IMR-90 (cell line): Measurements from ENCODE around the gene MITD1. TPM values are rescaled to one million over a fixed set of nuclear protein-coding genes. Genes with fewer than 3 reads are reported as not detected.

Source experiments
- ATAC-seq: fragments of 200-7000 bp; cut with Tn5 transposase; 2 replicates; pipeline ENCODE4 v1.9.1; 2020; ENCODE audit warnings: low read depth, mild to moderate bottlenecking, moderate library complexity
- BruUV-seq: library from RNA; stranded (reverse); fragments of 400-500 nt; replicated peaks from 2 replicates; lab custom pipeline; 2021; lab: Mats Ljungman, UMichigan
- CTCF ChIA-PET: fragments of 300-600 bp; formaldehyde crosslinking; extraction: SDS; loops from one replicate; lab custom pipeline; 2021; ENCODE audit warnings: antibody characterized with exemption; lab: Yijun Ruan, JAX
- POLR2A ChIA-PET: fragments of 300-600 bp; sonication (Branson Sonifier 250); formaldehyde crosslinking; loops from one replicate; lab custom pipeline; 2022; ENCODE audit warnings: antibody characterized with exemption; ENCODE audit not compliant: unreplicated experiment; lab: Charles Lee
- DNase-seq: peaks from one replicate; pipeline ENCODE4 v3.0.0; 2013
- H2AFZ ChIP-seq: replicated peaks from 2 replicates; pipeline ENCODE3; 2013; ENCODE audit warnings: low read length, mild to moderate bottlenecking; ENCODE audit not compliant: poor library complexity
- H2AK5ac ChIP-seq: 2 replicates; pipeline ENCODE4 v1.6.1; 2013; ENCODE audit warnings: low read depth, low read length, inconsistent platforms
- H2AK9ac ChIP-seq: replicated peaks from 2 replicates; pipeline ENCODE3; 2013; ENCODE audit warnings: mild to moderate bottlenecking, low read depth, low read length, moderate library complexity; ENCODE audit not compliant: poor library complexity
- H2BK120ac ChIP-seq: 2 replicates; pipeline ENCODE4 v1.6.1; 2013; ENCODE audit warnings: low read depth, low read length, inconsistent platforms
- H2BK15ac ChIP-seq: 3 replicates; pipeline ENCODE4 v1.6.1; 2013; ENCODE audit warnings: low read depth, low read length, inconsistent platforms
- H2BK20ac ChIP-seq: 2 replicates; pipeline ENCODE4 v1.6.1; 2013; ENCODE audit warnings: low read depth, mild to moderate bottlenecking, inconsistent platforms, low read length, moderate library complexity
- H2BK5ac ChIP-seq: 2 replicates; pipeline ENCODE4 v1.6.1; 2013; ENCODE audit warnings: mild to moderate bottlenecking, low read depth, low read length, inconsistent platforms; ENCODE audit not compliant: poor library complexity, severe bottlenecking
- H3K14ac ChIP-seq: replicated peaks from 2 replicates; pipeline ENCODE4 v1.6.1; 2013; ENCODE audit warnings: low read depth, low read length, inconsistent platforms
- H3K18ac ChIP-seq: 2 replicates; pipeline ENCODE4 v1.6.1; 2013; ENCODE audit warnings: low read depth, low read length, control low read depth
- H3K23ac ChIP-seq: 2 replicates; pipeline ENCODE4 v1.6.1; 2013; ENCODE audit warnings: low read depth, low read length, inconsistent platforms
- H3K27ac ChIP-seq: 2 replicates; pipeline ENCODE4 v1.5.1; 2013; ENCODE audit warnings: mild to moderate bottlenecking, control low read depth, low read length; ENCODE audit not compliant: insufficient read depth
- H3K27me3 ChIP-seq: 2 replicates; pipeline ENCODE4 v1.6.1; 2013; ENCODE audit warnings: low read length; ENCODE audit not compliant: control insufficient read depth, insufficient read depth
- H3K36me3 ChIP-seq: 2 replicates; pipeline ENCODE4 v1.6.1; 2013; ENCODE audit warnings: low read length, mixed read lengths; ENCODE audit not compliant: control insufficient read depth, insufficient read depth
- H3K4ac ChIP-seq: 2 replicates; pipeline ENCODE4 v1.6.1; 2013; ENCODE audit warnings: low read depth, low read length, inconsistent platforms
- H3K4me1 ChIP-seq: 2 replicates; pipeline ENCODE4 v1.6.1; 2013; ENCODE audit warnings: low read length, mixed read lengths; ENCODE audit not compliant: control insufficient read depth, insufficient read depth
- H3K4me2 ChIP-seq: 2 replicates; pipeline ENCODE4 v1.6.1; 2013; ENCODE audit warnings: low read depth, mild to moderate bottlenecking, control low read depth, low read length, moderate library complexity
- H3K4me3 ChIP-seq: 2 replicates; pipeline ENCODE4 v1.5.1; 2013; ENCODE audit warnings: low read depth, mild to moderate bottlenecking, control low read depth, low read length, moderate library complexity; ENCODE audit not compliant: insufficient read depth
- H3K56ac ChIP-seq: 2 replicates; pipeline ENCODE4 v1.6.1; 2013; ENCODE audit warnings: low read length, inconsistent platforms; ENCODE audit not compliant: insufficient read depth; ENCODE audit errors: extremely low read depth
- H3K79me1 ChIP-seq, 2 experiments: 2 replicates each; pipeline ENCODE4 v1.6.1; 2013; ENCODE audit warnings: low read length in 2 of 2, inconsistent platforms in 1 of 2, low read depth in 1 of 2
- H3K9ac ChIP-seq: 2 replicates; pipeline ENCODE4 v1.6.1; 2013; ENCODE audit warnings: low read depth, low read length, control low read depth
- H3K9me1 ChIP-seq: 2 replicates; pipeline ENCODE4 v1.6.1; 2013; ENCODE audit warnings: low read length, inconsistent platforms; ENCODE audit not compliant: insufficient read depth
- H3K9me3 ChIP-seq: 2 replicates; pipeline ENCODE4 v1.6.1; 2013; ENCODE audit warnings: low read length; ENCODE audit not compliant: control insufficient read depth, insufficient read depth
- H4K20me1 ChIP-seq: 2 replicates; pipeline ENCODE4 v1.6.1; 2013; ENCODE audit warnings: low read length, inconsistent platforms; ENCODE audit not compliant: insufficient read depth
- H4K5ac ChIP-seq: 2 replicates; pipeline ENCODE4 v1.6.1; 2013; ENCODE audit warnings: mild to moderate bottlenecking, low read depth, low read length, control low read depth
- H4K8ac ChIP-seq, 2 experiments: 2 replicates each; pipeline ENCODE4 v1.6.1; 2013; ENCODE audit warnings: low read depth in 2 of 2, low read length in 2 of 2, control low read depth in 1 of 2, inconsistent platforms in 1 of 2
- H4K91ac ChIP-seq: 2 replicates; pipeline ENCODE4 v1.6.1; 2013; ENCODE audit warnings: low read depth, low read length, inconsistent platforms; ENCODE audit not compliant: insufficient read depth
- CEBPB ChIP-seq: IDR thresholded peaks from 2 replicates; pipeline ENCODE4 v1.6.1; 2012; ENCODE audit warnings: low read depth, low read length, improper control_type of control experiment
- CHD1 ChIP-seq: IDR thresholded peaks from 2 replicates; pipeline ENCODE4 v1.6.1; 2012; ENCODE audit warnings: low read depth, low read length, improper control_type of control experiment
- FOS ChIP-seq: fragments of 150-350 bp; IDR thresholded peaks from 2 replicates; pipeline ENCODE4 v1.6.1; 2016; ENCODE audit warnings: low read depth, low read length
- MAFK ChIP-seq: IDR thresholded peaks from 2 replicates; pipeline ENCODE4 v1.6.1; 2012; ENCODE audit warnings: low read depth, low read length, improper control_type of control experiment
- MAZ ChIP-seq: IDR thresholded peaks from 2 replicates; pipeline ENCODE4 v1.6.1; 2012; ENCODE audit warnings: low read depth, mild to moderate bottlenecking, low read length, improper control_type of control experiment, moderate library complexity, borderline replicate concordance
- POLR2A ChIP-seq: IDR thresholded peaks from 2 replicates; pipeline ENCODE4 v1.6.1; 2012; ENCODE audit warnings: mild to moderate bottlenecking, low read depth, low read length
- RAD21 ChIP-seq: IDR thresholded peaks from 2 replicates; pipeline ENCODE4 v1.6.1; 2012; ENCODE audit warnings: low read length, improper control_type of control experiment
- RCOR1 ChIP-seq: IDR thresholded peaks from 2 replicates; pipeline ENCODE4 v1.6.1; 2012; ENCODE audit warnings: mild to moderate bottlenecking, low read length, improper control_type of control experiment; ENCODE audit not compliant: insufficient replicate concordance
- RFX5 ChIP-seq: IDR thresholded peaks from 2 replicates; pipeline ENCODE4 v1.8.0; 2012; ENCODE audit warnings: low read depth, mild to moderate bottlenecking, low read length, moderate library complexity
- SMC3 ChIP-seq: fragments of 150-350 bp; IDR thresholded peaks from 2 replicates; pipeline ENCODE4 v1.6.1; 2016; ENCODE audit warnings: low read depth, mild to moderate bottlenecking, antibody characterized with exemption, low read length, moderate library complexity
- WGBS, 2 experiments: methylation state at CpG; one replicate each; pipeline versions ENCODE4 v1.1.5 to v1.1.7; 2013; ENCODE audit warnings: missing lambda C conversion rate in 2 of 2; ENCODE audit not compliant: insufficient read length in 1 of 2; ENCODE audit errors: extremely low coverage in 2 of 2; 5-methylcytosine and 5-hydroxymethylcytosine counted together
- dilution Hi-C: fragments of 300-500 bp; cut with HindIII; formaldehyde crosslinking; loops from one replicate; pipeline ENCODE4 v1.14.3; 2018; ENCODE audit warnings: low sequenced_read_pairs; ENCODE audit not compliant: unreplicated experiment
- in situ Hi-C: fragments of 300-500 bp; cut with MboI; formaldehyde crosslinking; loops from 3 replicates; pipeline ENCODE4 v1.14.3; 2019; ENCODE audit warnings: low sequenced_read_pairs, inconsistent platforms, mixed read lengths
- intact Hi-C: fragments of 100-400 bp; cut with micrococcal nuclease; formaldehyde crosslinking; loops from 2 replicates; pipeline ENCODE4 v1.10.0; 2022
- polyA plus RNA-seq, 3 experiments: library from polyadenylated mRNA; depleted of rRNA; stranded (reverse); fragments of >200 nt; gene quantifications; 2 replicates each; pipeline ENCODE4 v1.2.3, GENCODE V29; 2012; ENCODE audit warnings: low replicate concordance in 1 of 3
- total RNA-seq: library from RNA; depleted of rRNA; stranded (reverse); fragments of >200 nt; gene quantifications from 2 replicates; pipeline ENCODE4 v1.2.3, GENCODE V29; 2012

The MITD1 gene
- total and polyA plus RNA-seq, 2 of the 4 experiments (the other 2 are of a cell fraction), result 4.3 to 18.7 TPM

DNA sequence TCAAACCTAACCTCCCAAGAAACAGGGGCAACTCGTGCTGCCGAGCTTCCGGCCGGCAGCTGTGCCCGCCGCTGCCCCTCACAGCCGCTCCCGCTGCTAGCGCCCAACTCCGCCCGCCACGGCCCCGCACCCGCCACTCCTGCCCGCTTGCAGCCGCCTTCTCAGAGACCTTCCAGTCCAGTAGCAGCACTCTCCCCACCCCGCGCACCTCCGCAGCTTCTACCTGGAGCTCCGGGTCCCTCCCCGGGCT lies 40.1 kb downstream of the MITD1 start:
- Histone ChIP-seq H3K4me3 (peak overlapping the region; percentile 94), H3K14ac (no peak overlapping the region), H3K27me3 (peaks cover 2% of the 10 kb centered on the region), H2AK9ac (no peak overlapping the region), H3K18ac (no peak overlapping the region), H3K27ac (no peak overlapping the region), H2BK5ac (no peak overlapping the region), H3K9me1 (no peaks in the 10 kb centered on the region; the same call in 1 of the 2 replicates), H4K20me1 (no peaks in the 10 kb centered on the region), H4K91ac (no peak overlapping the region), H2BK120ac (no peak overlapping the region), H2BK15ac (no peak overlapping the region), H4K5ac (no peak overlapping the region), H2AFZ (peak overlapping the region; percentile 99), H3K36me3 (no peaks in the 10 kb centered on the region), H3K9ac (peak overlapping the region; percentile 53; the same call in 1 of the 2 replicates), H3K4me2 (peak overlapping the region; percentile 99), H2BK20ac (no peak overlapping the region), H3K56ac (no peak overlapping the region), H3K4me1 (no peaks in the 10 kb centered on the region; the same call in 1 of the 2 replicates), H2AK5ac (no peak overlapping the region), H3K9me3 (no peaks in the 10 kb centered on the region), H3K79me1 (no peaks in the 10 kb centered on the region), H3K4ac (no peak overlapping the region), H3K23ac (0 out of 2 replicates have a peak overlapping the region, but pooled peaks have one; percentile 80), H4K8ac (no peak overlapping the region; a peak in 2 of 4 replicates)
- in situ Hi-C loops (no loop called here), dilution Hi-C loops (no loop called here), intact Hi-C loops (no loop called here)
- TF ChIP-seq RAD21 (no peak), POLR2A (no peak), MAZ (no peak), MAFK (no peak), FOS (no peak), RFX5 (no peak), RCOR1 (no peak), CEBPB (no peak), SMC3 (no peak), CHD1 (no peak)
- ChIA-PET POLR2A (no interaction called here), CTCF (interaction anchor here (0.9 kb wide), 2 partner anchors 106 to 491 kb away, joined by 3 read pairs; no protein-coding TSS in a partner anchor)
- BruUV-seq, result no TSS peak
- WGBS, 2 experiments, result 0% methylated on average over 10 of the region's 21 CpGs; no CpG with 5 or more reads in 1 of the 2 experiments
- peak; percentile 65 for ATAC-seq
- DNase-seq, result no peak
